Measurements from ENCODE around the gene PROM2. TPM values are rescaled to one million over a fixed set of nuclear protein-coding genes. Genes with fewer than 3 reads are reported as not detected.
A peak's percentile ranks its signal among the peaks of the same experiment; 100 is the strongest.

Gene PROM2
- total RNA-seq, 1 experiment from 2014 or later = 129 TPM

DNA sequence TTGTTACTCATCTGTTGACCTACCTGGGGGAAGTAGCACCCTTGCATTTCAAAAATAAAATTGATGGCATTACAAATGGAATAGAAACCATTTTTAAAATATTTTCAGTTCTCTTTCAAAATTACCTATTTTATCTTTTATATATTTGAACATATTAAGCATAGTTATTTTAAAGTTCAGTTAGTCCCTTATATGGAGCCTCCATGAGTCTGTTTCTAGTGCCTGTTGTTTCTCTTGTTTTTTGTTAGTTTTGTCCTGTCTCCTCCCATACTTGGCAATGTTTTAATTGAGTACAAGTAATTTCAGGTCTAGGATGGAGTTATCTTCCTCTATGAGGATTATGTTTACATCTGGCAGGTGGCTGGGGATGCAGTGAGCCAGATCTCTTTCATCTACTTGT, 17.0 kb downstream of the PROM2 start:
- CTCF ChIA-PET = no interaction called here
- intact Hi-C loops (cut with micrococcal nuclease; ENCODE audit: unreplicated experiment) = no loop called here
- Histone ChIP-seq H3K27me3 (ENCODE audit: insufficient read depth, low read depth) (no peaks in the 10 kb centered on the region), H3K9me3 (ENCODE audit: insufficient read depth, low read depth) (peaks cover 6% of the 10 kb centered on the region; the same call in 1 of the 2 replicates), H4K20me1 (ENCODE audit: insufficient read depth) (peaks cover 4% of the 10 kb centered on the region), H2AFZ (no peak overlapping the region), H3K79me2 (ENCODE audit: low read depth) (no peaks in the 10 kb centered on the region), H3K36me3 (ENCODE audit: low read depth) (peaks cover 40% of the 10 kb centered on the region; the same call in 1 of the 2 replicates), H3F3A (ENCODE audit: insufficient read depth, low read depth) (peaks cover 44% of the 10 kb centered on the region), H3K9me2 (ENCODE audit: insufficient read depth) (no peaks in the 10 kb centered on the region), H3K4me2 (no peak overlapping the region), H3K4me3 (no peak overlapping the region), H3K4me1 (replicated peaks; ENCODE audit: insufficient read depth) (peaks cover 29% of the 10 kb centered on the region), H3K27ac (peak overlapping the region; percentile 13; the same call in 1 of the 2 replicates)
- POLR2A ChIA-PET (ENCODE audit: unreplicated experiment) = no interaction called here
- no TSS peak for BruUV-seq (replicated peaks)
- no peak for DNase-seq
- TF ChIP-seq, protein P1, sequence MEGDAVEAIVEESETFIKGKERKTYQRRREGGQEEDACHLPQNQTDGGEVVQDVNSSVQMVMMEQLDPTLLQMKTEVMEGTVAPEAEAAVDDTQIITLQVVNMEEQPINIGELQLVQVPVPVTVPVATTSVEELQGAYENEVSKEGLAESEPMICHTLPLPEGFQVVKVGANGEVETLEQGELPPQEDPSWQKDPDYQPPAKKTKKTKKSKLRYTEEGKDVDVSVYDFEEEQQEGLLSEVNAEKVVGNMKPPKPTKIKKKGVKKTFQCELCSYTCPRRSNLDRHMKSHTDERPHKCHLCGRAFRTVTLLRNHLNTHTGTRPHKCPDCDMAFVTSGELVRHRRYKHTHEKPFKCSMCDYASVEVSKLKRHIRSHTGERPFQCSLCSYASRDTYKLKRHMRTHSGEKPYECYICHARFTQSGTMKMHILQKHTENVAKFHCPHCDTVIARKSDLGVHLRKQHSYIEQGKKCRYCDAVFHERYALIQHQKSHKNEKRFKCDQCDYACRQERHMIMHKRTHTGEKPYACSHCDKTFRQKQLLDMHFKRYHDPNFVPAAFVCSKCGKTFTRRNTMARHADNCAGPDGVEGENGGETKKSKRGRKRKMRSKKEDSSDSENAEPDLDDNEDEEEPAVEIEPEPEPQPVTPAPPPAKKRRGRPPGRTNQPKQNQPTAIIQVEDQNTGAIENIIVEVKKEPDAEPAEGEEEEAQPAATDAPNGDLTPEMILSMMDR (conservative IDR thresholded peaks at IDR 0.05) = no peak
- no peak for TF ChIP-seq EZH2 (IDR thresholded peaks at IDR 0.05; ENCODE audit: low read depth)

DNA sequence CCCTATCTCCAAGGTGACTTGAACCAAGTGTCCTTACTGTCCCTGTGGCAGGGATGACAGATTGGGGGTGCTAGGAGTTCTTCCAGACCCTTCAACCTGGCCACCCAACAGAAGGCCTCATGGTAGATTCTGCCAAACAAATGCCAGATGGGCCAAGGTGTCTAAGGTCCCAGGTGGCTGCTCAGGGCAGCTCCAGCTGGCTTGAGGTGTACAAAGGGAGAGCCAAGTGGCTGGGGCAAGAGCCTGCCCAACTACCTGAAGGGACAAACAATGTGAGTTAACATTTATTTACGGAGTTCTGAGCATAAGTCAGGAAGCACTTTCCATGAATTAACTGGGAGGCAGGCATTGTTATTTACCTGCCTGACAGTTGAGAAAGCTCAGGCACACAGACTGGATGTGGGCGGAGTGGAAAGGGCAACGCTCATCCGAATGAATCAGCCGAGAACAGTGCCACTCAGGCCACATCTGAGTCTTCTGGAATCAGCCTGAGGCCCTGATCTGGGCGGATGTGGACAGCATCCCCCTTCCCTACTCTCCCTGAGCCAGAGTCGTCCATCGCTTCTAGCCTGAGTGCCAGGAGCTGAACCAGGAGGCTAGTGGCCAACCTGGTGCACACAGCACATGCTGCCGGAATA, 18.5 kb downstream of the PROM2 start:
- Histone ChIP-seq H3K4me2 (peak overlapping the region; percentile 33), H3K4me1 (replicated peaks; ENCODE audit: insufficient read depth) (peaks cover 29% of the 10 kb centered on the region), H3K9me3 (ENCODE audit: insufficient read depth, low read depth) (peaks cover 6% of the 10 kb centered on the region; the same call in 1 of the 2 replicates), H2AFZ (no peak overlapping the region), H3K9me2 (ENCODE audit: insufficient read depth) (no peaks in the 10 kb centered on the region), H3K4me3 (no peak overlapping the region), H3K27me3 (ENCODE audit: insufficient read depth, low read depth) (peaks cover 3% of the 10 kb centered on the region; the same call in 1 of the 2 replicates), H4K20me1 (ENCODE audit: insufficient read depth) (peaks cover 4% of the 10 kb centered on the region), H3K79me2 (ENCODE audit: low read depth) (no peaks in the 10 kb centered on the region), H3K36me3 (ENCODE audit: low read depth) (peaks cover 30% of the 10 kb centered on the region; the same call in 1 of the 2 replicates), H3K27ac (peak overlapping the region; percentile 27), H3F3A (ENCODE audit: insufficient read depth, low read depth) (peaks cover 44% of the 10 kb centered on the region)
- TF ChIP-seq, protein P1 (conservative IDR thresholded peaks at IDR 0.05) = no peak
- TF ChIP-seq EZH2 (IDR thresholded peaks at IDR 0.05; ENCODE audit: low read depth) = no peak
- no TSS peak for BruUV-seq (replicated peaks)
- intact Hi-C loops (cut with micrococcal nuclease; ENCODE audit: unreplicated experiment) = loop anchor here (2.0 kb wide), 1 partner anchor 18 kb away; the partner anchor contains the start of gene PROM2
- ChIA-PET POLR2A (ENCODE audit: unreplicated experiment) (interaction anchor here (0.5 to 0.7 kb wide), 3 partner anchors 13 to 127 kb away, joined by 3 to 13 read pairs (median 5); partner anchors contain the start of gene ZNF2), CTCF (interaction anchor here (0.5 to 2.2 kb wide), 3 partner anchors 15 to 61 kb away, joined by 3 to 9 read pairs (median 4); no protein-coding TSS in a partner anchor)
- DNase-seq = peak; percentile 62 to 95

DNA sequence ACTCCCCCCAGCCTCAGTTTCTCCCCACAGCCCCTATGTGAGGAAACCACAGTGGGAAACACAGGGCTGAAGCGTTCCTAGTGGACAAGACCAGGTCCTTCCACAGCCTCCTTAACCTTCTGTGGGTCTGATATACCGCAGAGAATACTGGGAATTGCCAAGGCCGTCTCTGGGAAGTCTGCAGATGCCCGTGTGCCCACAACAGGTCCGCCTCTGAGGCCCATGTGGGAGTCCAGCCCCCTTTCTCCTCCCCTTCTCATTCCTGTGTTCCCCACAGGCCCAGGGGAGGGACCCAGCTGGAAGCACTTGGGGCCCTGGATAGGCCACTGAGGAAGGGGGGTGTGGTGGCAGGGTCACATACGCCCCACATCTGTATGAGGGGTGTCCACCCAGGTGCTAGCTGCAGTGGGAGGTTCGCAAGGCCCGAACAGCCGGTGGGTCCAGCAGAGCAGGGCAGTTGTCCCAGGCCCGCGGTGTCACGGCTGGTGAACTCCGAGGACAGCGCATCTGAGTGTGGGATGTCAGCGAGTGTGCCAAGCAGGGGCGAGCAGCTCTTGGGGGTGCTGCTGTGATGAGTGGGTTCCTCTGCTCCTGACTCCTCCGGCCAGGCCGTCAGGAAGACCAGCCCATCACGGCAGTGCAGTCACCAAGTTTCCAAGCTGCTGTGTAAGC, 20.5 kb downstream of the PROM2 start:
- Histone ChIP-seq H3K9me2 (ENCODE audit: insufficient read depth) (no peaks in the 10 kb centered on the region), H3K36me3 (ENCODE audit: low read depth) (peaks cover 18% of the 10 kb centered on the region; the same call in 1 of the 2 replicates), H4K20me1 (ENCODE audit: insufficient read depth) (peaks cover 4% of the 10 kb centered on the region), H3K27ac (no peak overlapping the region), H3K4me3 (no peak overlapping the region), H2AFZ (no peak overlapping the region), H3K27me3 (ENCODE audit: insufficient read depth, low read depth) (peaks cover 3% of the 10 kb centered on the region; the same call in 1 of the 2 replicates), H3K4me2 (no peak overlapping the region), H3K4me1 (replicated peaks; ENCODE audit: insufficient read depth) (peaks cover 30% of the 10 kb centered on the region), H3K79me2 (ENCODE audit: low read depth) (no peaks in the 10 kb centered on the region), H3F3A (ENCODE audit: insufficient read depth, low read depth) (peaks cover 42% of the 10 kb centered on the region), H3K9me3 (ENCODE audit: insufficient read depth, low read depth) (peaks cover 6% of the 10 kb centered on the region; the same call in 1 of the 2 replicates)
- ChIA-PET CTCF (interaction anchor here (2.2 kb wide), 1 partner anchor 63 kb away, joined by 9 read pairs; no protein-coding TSS in a partner anchor), POLR2A (ENCODE audit: unreplicated experiment) (no interaction called here)
- no peak for DNase-seq
- no TSS peak for BruUV-seq (replicated peaks)
- intact Hi-C loops (cut with micrococcal nuclease; ENCODE audit: unreplicated experiment) = no loop called here
- TF ChIP-seq, protein P1 (conservative IDR thresholded peaks at IDR 0.05) = no peak
- no peak for TF ChIP-seq EZH2 (IDR thresholded peaks at IDR 0.05; ENCODE audit: low read depth)
